ENCODE data around the gene C10orf90.

Gene C10orf90

DNA sequence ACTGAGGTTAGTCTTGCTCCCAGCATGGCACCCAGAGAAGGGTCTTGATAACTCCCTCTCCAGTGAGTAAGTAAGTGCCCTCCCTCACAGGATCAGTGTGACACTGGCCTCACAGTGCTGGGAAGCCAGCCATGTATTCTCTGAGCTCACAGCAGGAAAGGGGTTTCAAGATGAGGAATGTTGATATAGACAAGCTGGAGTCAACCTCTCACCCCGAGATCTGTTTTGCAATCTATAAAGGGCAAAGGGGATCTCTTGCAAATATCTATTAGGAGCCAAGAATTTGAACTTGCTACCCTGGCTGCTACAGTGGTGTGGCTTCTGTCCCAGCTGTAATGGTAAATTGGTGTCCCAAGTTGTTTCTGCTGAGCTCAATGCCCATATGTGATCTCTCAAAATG, 212.0 kb downstream of the C10orf90 start:
- no peak for DNase-seq

DNA sequence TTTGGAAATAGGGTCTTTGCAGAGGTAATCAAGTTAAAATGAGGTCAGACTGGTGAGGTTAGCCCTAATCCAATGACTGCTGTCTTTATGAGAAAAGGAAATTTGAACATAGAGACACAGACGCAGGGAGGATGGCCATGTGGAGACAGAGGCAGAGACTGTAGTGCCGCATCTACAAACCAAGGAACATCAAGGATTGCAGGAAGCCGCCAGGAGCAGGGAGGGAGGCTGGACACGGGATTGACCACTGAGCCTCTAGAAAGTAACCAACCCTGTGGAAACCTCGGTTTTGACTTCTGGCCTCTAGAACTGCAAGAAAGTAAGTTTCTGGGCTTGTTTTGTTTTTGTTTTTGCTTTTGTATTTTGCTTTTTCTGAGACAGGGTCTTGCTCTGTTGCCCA, 213.9 kb downstream of the C10orf90 start:
- no peak for DNase-seq

DNA sequence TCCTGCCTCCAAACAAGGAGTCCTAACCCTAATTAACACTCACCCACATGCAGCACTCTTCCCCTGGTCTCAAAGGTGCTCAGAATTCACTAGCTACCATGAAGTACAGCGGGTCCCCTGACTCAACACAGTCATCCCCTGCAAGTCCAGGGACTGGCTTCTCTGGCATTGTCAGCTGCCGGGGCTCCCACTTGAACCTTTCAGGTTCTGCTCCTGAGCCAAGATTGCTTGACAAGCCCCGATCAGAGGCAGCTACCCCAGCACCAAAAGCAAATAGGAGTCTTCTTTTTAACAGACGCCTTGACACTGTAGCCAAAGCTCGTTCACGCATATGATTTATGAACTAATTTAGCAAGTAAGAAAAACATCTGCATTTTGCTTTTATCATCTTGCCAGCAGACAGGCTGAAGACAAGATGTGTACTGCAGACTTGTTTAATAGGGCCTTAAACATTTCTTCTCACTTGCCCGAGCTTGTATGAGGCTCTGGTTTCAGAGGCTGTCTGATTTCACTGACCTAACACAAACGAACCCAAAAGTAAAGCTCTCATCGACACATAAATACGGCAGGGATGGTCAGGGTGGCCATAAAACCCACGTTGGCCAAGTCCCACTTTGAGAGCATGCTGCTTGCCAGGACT, 214.6 kb downstream of the C10orf90 start:
- no peak for DNase-seq

DNA sequence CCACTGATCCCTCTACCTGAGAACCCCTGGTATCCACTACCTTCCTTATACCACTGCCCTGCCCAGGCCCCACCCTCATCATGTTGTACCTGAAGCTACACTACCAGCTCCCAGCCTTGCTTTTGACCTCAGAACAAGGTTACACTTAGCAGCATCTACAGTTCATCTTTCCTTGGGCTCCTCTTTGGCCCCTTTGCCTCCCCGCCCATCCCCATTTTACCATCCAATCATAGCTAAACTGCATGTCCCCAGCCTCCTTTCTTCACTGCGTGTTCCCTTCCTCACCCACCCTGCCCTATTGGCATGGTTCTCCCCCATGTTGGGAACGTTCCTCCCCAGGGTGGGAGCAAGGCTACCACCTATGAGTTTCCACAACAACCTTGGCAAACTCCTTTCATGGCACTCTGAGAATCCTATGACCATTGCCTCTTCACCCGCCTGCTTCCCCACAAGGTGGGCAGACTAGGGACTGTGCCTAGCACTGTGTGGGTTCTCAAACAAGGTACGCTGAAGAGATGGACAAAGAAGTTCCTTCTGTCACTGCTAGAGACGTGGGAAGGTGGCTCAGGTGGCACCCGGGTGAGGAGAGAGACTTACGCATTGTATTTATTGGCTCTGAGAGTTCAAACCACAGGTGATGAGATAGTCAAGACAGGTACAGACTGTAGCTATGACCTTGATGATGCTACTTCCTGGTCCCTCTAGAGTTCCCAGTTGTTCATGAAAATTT, 215.3 kb downstream of the C10orf90 start:
- no peak for DNase-seq

DNA sequence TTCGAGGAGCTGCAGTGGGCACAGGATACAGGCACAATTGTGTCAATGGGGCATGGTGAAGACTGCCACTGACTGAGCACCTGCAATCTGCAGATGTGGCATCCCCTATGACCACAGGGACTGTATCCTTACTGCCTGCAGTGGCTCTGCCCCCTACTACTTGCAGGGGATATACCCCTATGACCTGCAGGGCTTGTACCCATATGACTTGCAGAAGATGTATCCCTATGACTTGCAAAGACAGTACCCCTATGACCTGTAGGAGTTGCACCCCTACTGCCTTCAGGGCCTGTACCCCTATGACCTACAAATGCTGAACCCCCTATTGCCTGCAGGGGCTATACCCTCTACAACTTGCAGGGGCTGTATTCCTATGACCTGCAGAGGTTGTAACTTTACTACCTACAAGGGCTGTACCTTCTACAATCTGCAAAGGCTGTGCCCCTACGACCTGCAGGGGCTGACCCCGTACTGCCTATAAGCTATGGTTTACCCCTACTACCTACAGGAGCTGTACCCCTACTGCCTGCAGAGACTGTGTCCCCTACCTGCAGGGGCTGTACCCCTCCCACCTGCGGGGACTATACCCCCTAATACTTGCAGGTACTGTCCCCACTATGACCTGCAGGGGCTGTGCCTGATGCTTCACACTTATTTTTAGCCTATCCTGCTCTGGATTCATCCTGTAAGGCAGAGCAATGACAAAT, 216.3 kb downstream of the C10orf90 start:
- DNase-seq: no peak

DNA sequence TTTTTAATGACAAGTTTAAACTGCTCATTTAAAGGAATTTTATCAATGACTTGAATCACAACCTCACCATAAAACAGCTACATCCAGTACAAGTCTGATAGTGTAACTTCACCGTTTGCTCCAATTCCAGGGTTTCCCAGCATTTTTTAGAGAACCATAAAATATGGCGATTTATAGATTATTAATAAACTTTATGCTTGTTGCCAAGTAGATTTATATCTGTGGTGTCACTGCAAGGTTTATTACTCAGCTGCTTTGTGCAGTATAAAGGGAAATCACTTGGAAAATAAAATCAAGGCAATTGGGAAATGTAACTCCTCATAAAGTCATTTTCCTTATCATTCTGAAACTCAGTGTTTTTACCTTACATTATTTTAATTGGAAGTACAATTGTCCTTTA, 218.2 kb downstream of the C10orf90 start:
- DNase-seq: no peak

DNA sequence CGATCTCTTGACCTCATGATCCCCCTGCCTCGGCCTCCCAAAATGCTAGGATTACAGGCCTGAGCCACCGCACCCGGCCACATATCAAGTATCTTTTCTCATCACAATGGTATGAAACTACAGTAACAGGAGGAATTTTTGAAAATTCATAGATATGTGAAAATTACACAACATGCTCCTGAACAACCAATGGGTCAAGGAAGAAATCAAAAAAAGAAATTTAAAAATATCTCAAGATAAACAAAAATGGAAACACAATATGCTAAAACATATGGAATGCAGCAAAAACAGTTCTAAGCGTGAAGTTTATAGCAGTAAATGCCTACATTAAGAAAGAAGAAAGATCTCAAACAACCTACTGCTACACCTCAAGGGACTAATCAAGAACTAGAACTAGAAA, 222.4 kb downstream of the C10orf90 start:
- DNase-seq: no peak

DNA sequence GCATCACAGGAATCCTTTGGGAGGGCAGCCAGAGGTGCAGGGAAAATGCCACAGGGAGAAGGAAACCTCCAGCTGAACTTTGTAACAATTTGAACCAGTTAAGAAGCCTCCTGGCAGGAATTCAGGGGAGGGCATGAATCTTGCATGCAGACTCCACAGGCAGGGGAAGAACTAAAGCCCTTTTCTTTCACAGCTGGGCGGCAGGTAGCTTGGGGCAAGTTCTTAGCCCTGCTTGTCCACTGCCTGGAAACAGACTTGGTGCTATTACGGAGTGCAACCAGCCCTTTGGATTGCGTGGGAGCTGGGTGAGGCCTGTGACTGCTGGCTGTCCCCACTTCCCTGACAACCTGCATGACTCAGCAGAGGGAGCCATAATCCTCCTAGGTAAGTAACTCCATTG, 230.6 kb downstream of the C10orf90 start:
- DNase-seq: no peak

DNA sequence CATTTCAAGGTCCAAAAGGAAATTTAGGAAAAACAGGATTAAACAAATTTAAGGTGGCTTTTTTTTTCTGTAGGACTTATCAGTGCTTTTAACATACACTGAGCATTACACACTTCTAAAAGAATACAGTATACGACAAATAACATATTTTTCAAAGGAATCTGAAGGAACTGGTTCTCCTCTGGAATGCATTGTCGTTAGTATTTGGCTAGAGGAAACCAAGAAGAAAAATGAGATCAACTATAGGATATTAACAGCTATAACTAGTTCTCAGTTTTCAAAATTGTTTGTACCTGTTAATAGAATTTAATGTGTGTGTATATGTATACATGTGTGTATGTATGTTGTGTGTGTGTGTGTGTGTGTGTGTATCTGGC, 232.1 kb downstream of the C10orf90 start:
- no peak for DNase-seq

DNA sequence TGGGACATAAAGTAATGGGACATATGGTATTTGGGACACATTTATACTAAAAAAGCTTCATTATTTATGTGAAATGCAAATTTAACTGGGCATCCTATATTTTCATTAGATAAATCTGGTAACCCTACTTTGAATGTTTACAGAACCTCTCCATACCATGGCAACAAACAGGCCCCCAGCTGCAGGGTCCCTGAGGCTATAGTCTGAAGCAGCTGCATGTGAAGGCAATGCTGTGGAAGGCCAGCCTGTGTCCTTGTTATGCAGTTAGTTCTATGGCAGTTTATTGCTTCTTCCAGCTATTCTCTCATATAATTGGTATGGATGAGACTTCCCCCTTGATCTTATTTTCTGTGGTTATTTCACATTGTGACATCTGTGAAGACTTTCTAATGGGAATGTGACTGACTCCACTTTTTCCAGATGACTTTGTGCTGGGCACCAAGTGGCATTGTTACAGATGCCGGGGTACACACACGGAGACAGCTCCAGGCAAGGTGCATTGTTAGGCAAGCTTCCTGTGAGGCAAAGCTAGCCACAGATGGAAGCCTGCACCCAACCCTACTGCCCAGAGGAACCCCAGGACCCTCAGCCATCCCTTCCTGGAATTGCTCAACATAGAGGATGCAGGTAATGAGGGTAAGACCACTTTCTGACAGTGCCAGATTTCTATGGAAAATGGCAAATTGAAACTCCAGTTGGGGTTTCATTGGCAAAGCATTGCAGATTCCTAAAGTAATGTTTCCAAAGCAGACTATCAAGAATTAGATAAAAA, 232.7 kb downstream of the C10orf90 start:
- DNase-seq: no peak

DNA sequence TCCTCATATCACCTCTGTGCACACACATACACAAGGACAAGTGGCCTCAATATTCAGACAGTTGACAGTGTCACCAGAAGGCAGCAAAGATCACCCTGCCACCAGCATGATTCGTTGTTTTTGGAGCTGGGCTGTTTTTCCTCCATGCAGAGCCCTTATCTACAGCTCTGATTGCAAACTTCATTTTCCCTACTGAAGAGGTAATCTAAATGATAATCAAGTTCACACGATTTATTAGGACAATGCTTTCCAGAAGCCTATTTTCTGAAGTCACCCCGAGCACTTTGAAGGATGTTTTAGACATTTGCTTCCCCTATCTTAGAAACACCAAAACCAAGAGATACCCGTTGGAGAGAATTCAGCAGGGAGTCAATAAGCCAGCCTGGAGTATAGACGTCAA, 236.3 kb downstream of the C10orf90 start:
- DNase-seq: no peak

DNA sequence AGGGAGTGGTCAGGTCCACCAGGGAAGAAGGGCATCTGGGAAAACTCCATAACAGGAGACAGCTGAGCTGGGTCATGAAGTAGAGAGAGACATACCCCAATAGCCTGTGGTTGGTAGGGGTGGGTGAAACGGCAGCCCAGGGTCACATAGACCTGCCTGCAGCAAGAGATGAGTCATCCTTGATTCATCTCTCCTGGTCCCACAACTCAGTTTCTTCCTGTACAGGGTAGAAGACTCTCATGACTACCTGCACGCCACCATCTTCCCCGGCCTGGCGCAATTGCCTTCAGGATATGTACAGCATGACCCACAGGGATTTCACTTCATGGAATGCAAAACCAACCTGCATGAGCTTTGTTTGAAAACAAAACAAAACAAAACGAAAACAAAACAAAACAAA, 237.1 kb downstream of the C10orf90 start:
- DNase-seq: no peak

DNA sequence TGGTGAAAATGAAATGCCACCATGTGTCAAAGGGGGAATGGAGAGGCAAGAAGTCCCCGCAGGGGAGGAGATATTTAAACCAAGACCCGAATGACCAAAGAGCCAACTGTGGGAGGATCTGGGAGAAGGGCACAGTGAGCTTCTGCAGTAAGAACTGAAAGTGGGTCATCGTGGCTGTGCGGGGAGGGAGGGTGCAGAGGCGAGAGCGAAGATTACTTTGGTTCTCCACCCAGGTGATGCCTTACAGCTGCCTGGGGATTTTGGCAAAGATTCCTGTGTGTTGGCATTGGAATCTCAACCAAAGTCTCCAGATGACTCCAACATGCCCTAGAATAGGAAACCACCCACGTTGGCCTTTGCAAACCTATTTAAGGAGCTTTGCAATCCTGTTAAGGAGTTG, 238.0 kb downstream of the C10orf90 start:
- no peak for DNase-seq

DNA sequence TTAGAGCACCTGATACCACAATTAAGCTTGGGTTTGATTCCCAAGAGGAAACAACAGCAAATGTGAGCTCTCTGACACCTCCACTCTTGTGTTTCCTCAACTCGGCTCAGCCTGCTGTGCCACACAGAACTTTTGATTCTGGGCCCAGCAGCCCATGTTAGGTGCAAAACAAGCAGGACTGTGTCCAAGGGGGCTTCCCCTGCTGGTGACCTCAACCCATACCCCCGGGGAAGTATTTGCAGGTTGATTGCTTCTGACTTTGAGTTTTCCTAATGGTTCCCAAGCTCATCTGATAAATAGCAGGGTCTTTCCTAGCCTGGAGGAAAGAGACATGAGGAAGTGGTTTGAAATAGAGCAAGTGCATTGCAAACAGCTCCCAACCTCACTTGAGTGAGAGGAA, 238.7 kb downstream of the C10orf90 start:
- no peak for DNase-seq

DNA sequence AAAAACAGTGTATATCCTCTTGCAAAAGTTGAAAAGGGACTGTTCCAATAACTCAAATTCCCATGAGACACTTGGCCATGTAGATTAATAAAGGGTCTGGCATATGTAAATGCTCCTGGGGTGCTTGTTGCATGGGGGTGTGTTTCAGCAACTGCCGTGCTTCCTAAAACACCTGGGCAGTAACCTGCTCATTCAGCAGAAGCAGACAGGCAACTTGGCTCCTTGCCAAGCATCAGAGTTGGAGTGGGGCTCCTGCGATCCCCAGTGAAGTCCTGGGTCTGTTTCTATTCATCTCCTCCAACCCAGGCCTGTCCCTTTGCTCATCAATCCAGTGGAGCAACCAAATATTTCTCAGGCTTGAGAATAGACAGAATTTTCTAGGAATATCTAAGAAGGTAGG, 240.0 kb downstream of the C10orf90 start:
- no peak for DNase-seq

DNA sequence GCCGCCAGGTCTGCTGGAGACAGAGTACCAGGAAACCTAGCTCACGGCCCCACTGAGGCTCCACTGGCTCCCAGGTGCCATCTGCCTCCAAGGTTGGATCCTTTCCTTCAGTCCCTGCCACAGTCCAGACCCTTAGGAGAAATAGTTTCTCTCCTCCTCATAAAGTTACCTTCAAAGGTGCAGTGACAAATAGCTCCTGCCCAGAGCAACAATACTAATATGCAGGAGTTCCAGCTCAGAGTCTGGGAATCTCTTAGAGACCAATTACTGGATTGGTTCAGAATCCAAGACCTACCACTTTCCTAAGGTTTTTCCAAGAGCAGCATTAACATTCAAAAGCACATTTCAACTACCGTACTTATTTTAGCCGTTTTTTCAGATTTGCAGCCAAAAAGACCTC, 241.2 kb downstream of the C10orf90 start:
- DNase-seq: no peak

DNA sequence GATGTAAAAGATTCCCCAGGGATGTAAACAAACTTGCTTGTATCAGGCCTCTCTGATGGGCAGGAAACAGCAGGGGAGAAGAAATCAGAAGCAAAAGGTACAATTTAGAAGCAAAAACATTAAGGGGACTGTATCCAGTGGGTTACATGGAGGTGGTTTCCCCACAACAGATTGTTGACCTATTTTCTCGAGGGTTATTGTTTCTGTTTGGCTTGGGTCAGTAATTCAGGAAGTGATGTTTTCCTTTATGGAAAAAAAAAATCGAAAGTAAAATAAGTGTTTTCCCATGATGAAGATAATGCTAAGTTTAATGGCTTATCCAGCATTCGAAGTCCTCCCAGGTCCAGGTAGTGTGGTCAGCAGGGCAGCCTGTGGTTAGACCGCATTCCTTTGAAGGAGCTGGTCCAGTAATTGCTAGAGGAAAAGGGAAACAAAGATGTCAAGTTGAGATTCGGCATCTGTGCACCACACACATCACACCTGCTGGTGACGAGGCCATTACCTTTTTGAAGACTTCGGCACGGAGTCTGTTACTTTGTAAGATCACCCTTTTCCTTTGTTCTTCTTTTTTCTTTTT, 244.9 kb downstream of the C10orf90 start:
- no peak for DNase-seq

DNA sequence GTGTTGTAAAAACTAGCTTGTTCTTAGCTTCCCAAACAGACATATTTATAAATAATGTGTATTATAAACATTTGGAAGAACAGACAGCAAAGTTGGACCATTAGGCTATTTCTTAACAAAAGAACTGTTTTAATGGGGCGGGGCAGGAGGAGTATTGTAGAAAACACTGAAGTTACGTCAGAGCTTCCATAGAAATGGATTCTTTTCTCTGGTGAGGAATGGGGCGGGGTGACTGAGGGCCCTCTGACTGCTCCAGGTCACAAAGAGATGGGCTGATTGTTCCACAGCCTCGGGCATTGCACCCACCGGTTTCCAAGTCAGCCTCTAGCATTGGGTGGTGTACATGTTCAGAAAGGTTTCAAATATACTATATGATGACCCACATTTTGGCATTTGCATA, 245.5 kb downstream of the C10orf90 start:
- no peak for DNase-seq

DNA sequence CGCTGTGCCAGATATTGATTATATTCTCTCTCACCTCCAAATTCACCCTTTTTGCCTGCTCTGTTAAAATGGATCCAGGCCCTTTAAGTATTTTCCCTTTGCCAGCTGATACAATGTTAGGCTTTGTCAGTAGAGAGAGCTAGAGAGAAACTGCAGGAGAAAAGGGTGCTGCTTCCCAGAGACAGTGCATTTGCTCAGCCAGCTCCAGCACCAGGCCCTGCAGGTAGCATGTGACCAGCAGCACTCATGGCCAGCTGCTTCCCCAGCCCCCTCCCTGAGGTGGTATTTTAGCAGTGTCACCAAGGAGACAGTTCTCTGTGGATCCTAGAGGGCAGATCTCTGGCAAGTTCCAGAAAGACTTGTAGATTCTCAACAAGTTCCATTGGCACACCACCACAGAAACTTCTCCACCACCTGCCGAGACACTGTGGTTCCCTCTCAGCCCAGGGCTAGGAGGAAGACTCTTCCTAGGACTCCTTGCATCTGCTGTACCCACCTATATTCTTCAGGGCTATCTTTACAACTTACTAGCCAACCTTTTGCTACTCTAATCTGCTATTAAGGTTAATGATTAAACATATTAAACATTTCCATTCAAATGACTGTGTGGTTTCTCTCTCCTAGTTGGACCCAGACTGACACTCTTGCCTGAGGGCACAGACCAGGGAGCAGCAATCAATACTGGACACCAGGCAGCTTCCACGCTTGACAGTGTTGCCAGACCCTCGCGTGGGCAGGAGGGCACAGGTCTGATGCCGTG, 246.6 kb downstream of the C10orf90 start:
- no peak for DNase-seq

DNA sequence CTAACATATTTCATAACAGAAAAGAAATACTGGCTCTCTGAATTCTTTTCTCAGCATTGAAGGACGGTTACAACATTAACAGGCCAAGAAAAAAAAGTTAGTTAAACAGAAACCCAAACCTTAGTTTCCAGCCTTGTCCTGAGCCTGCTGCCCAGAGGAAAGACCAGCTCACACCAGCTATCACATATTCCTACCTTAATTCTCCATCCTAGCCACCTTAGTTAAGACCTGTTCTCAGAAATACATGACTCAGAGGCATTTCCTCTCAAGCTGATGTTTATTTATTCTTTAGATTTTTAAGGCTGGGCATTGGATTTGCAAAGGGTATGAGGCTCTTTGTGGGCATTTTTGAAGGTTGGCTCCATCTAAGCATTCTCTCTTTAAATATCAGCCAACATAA, 247.9 kb downstream of the C10orf90 start:
- no peak for DNase-seq

DNA sequence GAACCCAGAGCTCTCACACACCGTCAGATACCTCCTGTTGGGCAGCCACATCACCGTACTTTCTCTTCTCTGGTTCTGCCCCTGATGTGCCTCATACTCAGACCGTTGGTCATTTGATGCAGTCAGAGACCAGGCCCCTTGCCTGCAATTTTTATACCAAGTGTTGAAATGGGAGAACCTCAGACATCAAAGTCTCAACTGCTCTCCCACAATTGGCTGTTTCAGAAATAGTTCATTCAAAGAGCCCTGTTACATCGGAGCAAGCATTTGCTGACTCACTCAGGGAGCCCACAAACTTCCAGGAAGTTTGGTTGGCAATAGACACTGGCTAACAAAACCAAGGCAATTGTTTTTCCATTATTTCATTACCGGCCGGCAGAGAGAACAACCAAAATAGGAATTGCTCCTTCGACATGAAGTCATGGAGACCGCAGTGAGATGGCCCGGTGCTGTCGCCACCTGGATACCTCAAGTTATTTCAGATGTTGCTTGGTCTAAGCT, 248.7 kb downstream of the C10orf90 start:
- no peak for DNase-seq
